HG03045 (cell line): ENCODE results near the gene OPN4.

ENCODE experiments used
- ATAC-seq: cut with Tn5 transposase; IDR thresholded peaks from one replicate; pipeline ENCODE4 v1.9.1; 2021; ENCODE audit warnings: mild to moderate bottlenecking, moderate library complexity; ENCODE audit not compliant: unreplicated experiment

OPN4 gene

GRCh38 chr10:86698207-86698940 is 44.0 kb downstream of the OPN4 start:
- ATAC-seq, result no peak

- no peak for ATAC-seq
Observed at GRCh38 chr10:86699125-86699524, 44.8 kb downstream of the OPN4 start.

GRCh38 chr10:86699541-86699940 is 45.2 kb downstream of the OPN4 start:
- ATAC-seq, result no peak

GRCh38 chr10:86699991-86700840 is 45.9 kb downstream of the OPN4 start:
- ATAC-seq, result no peak

GRCh38 chr10:86700851-86701617 is 46.7 kb downstream of the OPN4 start:
- ATAC-seq, result no peak

GRCh38 chr10:86703176-86703575 is 48.8 kb downstream of the OPN4 start:
- ATAC-seq, result no peak

DNA sequence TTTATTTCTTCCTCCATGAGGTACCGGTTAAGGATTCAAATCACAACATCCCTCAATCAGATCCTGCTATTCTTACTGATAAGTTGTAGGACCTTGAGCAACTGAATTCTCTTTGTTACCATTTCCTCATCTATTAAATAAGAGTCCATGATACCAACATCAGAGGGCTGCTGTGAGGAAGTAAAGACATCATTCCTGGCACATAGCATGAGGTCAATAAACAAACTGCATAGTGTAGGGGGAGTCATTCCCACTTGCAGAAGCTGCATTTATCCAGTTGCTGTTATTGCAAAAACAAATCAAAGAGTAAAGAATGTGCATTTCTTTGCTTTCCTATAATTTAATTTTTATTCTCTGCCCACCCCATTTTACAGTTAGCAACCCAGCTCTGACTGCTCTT is 50.8 kb downstream of the OPN4 start:
- ATAC-seq, result no peak

- no peak for ATAC-seq
Observed at GRCh38 chr10:86705905-86706304, 51.6 kb downstream of the OPN4 start.

DNA sequence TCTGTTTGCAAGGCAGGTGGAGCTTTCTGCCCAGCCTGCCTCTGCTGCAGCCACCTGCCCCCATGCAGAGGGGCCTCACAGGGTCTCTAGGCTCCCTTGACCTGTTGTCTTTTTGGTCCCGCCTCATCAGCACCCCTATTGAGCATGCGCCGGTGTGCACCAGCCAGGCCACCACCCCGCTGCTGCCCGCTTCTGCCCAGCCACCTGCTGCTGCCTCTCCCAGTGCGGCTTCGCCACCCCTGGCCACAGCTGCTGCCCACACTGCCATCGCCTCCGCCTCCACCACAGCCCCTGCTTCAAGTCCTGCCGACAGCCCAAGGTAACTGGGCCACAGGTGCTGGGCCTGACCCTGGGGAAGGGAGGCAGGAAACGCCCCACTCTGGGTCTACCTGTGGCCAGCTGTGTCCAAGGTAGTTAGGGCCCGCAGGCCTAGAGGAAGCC is 52.1 kb downstream of the OPN4 start:
- no peak for ATAC-seq

GRCh38 chr10:86706977-86707376 is 52.6 kb downstream of the OPN4 start:
- ATAC-seq, result no peak

DNA sequence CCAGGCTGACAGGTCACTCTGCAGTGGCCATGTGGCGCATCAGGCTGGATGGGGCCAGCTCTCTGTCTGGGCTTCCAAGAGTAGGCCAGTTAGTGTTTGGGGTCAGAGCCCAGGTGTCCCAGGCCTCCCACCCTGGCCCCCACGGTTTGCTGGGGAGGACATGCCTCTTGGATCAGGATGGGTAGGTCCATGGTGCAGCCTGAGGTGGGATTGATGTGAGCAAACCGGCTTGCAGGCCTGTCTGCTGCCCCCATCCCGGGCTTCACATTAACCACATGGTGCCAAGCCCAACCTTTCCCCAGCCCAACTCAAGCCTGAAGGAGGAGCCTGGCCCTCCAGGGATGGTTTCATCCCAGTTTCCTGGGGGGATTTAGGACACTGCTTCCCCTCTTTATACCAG is 53.2 kb downstream of the OPN4 start:
- ATAC-seq, result no peak

- no peak for ATAC-seq
Observed at GRCh38 chr10:86708068-86708782, 53.9 kb downstream of the OPN4 start.

- ATAC-seq, result no peak
Observed at GRCh38 chr10:86708783-86709380, 54.5 kb downstream of the OPN4 start.

DNA sequence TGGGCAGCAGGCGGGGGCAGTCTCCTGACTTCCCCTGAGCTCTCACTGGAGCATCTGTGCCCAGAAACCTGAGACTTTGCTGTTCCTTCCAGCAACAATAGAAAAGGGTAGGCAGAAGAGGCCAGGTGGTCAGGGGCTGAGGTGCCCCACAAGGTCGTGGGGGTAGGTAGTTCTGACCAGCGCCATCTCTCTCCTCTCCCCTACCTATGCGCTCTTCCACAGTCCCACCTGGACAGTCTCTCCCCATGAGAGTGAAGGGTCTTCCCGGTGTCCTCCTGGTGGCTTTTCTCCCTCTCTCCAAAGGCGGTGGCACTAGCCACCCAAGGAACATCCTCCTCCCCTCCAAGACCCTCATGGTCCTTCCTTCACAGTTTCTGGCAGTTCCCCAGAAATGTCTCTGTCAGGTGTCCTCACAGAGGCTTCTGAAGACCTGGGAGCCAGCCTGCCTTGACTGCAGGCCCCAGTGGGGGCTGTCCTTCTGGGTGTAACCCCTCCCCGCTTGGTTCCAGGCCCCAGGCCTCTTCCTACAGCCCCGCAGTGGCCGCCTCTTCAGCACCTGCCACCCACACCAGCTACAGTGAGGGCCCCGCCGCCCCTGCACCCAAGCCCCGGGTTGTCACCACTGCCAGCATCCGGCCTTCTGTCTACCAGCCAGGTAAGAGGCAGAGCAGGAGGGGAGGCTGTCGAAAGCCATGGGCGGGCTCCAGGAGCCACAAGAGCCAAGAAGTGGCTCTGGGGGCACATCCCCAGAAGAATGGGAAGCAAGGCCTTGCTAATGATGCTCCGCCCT is 55.2 kb downstream of the OPN4 start:
- ATAC-seq, result no peak

- peak; percentile 89 for ATAC-seq
Observed at GRCh38 chr10:86710987-86711512, 56.7 kb downstream of the OPN4 start.

DNA sequence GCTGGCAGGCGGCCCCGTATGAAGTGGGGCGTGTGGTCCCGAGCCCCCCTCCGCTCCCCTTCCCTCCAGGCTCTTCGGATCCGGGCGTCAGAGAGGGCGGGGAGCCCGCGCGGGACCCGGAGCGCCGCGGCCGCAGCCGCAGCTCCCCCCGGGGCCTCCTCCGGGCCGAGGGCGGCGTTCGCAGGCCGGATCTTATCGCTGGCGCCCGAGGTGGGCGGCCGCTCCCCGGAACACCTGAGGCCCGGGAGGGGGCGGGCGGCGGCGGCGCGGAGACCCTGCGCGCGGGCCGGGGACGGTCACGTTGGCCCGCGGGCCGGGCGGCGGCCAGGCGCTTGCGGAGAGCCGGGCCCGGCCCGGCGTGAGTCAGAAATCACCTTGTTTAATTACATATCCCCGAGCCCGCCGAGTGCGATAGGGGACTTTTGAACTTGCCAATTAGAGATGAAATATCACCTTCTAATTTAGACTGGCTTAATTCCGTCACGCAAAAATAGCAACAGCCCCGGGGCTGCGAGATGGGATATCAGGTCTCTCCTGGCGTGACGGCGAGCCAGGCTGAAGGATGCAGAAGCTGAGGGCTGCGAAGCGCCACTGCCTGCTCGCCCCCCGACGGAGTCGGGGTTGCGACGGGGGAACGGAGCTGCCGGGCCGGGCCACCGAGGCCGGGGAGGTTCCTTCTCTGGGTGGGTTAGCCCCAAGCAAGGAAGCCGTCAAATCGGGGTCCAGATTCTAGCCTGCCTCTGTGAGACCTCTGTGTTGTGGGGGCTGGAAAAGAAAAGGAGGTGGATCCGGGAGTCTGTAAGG is 57.4 kb downstream of the OPN4 start:
- peak; percentile 49 for ATAC-seq

- ATAC-seq, result peak; percentile 4
Observed at GRCh38 chr10:86712317-86712707, 58.0 kb downstream of the OPN4 start.

DNA sequence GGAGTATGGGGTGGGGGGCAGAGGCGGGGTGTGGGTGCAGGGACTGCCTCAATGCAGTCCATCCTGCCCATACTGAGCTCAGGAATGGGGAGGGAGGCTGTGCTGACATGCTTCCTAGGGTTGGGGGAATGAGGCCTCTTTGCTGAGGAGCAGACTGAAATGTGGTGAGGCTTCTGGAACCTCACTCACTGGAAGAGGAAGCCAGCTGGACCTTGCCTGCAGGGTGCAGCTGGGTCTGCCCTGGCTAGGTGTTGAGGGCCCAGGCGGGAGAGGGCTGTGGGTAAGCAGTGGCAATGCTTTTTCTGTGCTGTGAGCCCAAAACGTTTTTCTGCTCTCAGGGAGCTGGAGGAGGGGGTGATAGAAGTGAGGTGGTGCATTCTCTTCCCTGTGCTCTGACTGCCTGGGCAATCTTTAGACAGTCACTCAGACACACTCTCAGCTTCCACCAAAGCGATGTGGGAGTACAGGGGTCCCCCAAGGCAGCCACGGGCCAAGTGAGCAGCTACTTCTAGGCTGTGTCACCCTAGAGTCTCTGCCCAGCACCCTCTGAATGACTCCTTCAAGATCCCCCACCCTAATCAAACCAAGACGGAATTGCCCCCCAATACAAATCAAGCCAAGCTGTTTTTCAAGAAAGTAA is 60.9 kb downstream of the OPN4 start:
- ATAC-seq, result no peak
